Thymus (tissue), 11 donors: ENCODE data around the gene PLEKHN1. TPM values are rescaled to one million over a fixed set of nuclear protein-coding genes. Genes with fewer than 3 reads are reported as not detected.
"Not testable (repeated sequence)": the region's sequence is repeated elsewhere in the genome, so short reads cannot be mapped to it uniquely, and the experiment has no call there.

Experiments used
- DNase-seq, 9 donors: peaks; one replicate each; pipeline ENCODE4 v3.0.0-alpha.2; 2013; ENCODE audit warnings: low spot score in 9 of 9, low read depth in 6 of 9, missing footprints in 1 of 9
- H3K27ac ChIP-seq, 2 donors: one replicate each; pipeline ENCODE4 v1.5.1; 2013; ENCODE audit warnings: control low read depth in 1 of 2, low read depth in 1 of 2, low read length in 1 of 2, mild to moderate bottlenecking in 1 of 2, moderate library complexity in 1 of 2
- H3K27me3 ChIP-seq, 2 donors: one replicate each; pipeline ENCODE4 v1.5.1; 2013; ENCODE audit warnings: low read length in 1 of 2; ENCODE audit not compliant: control insufficient read depth in 2 of 2, insufficient read depth in 1 of 2
- H3K36me3 ChIP-seq, 2 donors: one replicate each; pipeline ENCODE4 v1.5.1; 2013; ENCODE audit warnings: low read length in 1 of 2, mild to moderate bottlenecking in 1 of 2, moderate library complexity in 1 of 2; ENCODE audit not compliant: control insufficient read depth in 2 of 2, insufficient read depth in 2 of 2
- H3K4me1 ChIP-seq, 2 donors: one replicate each; pipeline ENCODE4 v1.5.1; 2013; ENCODE audit warnings: low read length in 2 of 2; ENCODE audit not compliant: control insufficient read depth in 2 of 2, insufficient read depth in 2 of 2
- H3K4me3 ChIP-seq, 2 donors: one replicate each; pipeline ENCODE4 v1.5.1; 2013; ENCODE audit warnings: low read length in 2 of 2, control low read depth in 1 of 2, mild to moderate bottlenecking in 1 of 2
- H3K9me3 ChIP-seq, 2 donors: one replicate each; pipeline ENCODE4 v1.5.1; 2013; ENCODE audit warnings: low read length in 1 of 2, mild to moderate bottlenecking in 1 of 2; ENCODE audit not compliant: control insufficient read depth in 2 of 2, insufficient read depth in 1 of 2
- WGBS: extraction: QIAGEN DNeasy Blood & Tissue Kit; methylation state at CpG from one replicate; pipeline ENCODE4 v1.1.7; 2013; 5-methylcytosine and 5-hydroxymethylcytosine counted together
- polyA plus RNA-seq: library from polyadenylated mRNA; stranded (reverse); fragments of 200-250 nt; gene quantifications from one replicate; pipeline ENCODE4 v1.2.3, GENCODE V29; 2013
- total RNA-seq: library from RNA; stranded (reverse); fragments of 120-200 nt; gene quantifications from one replicate; pipeline ENCODE4 v1.2.4, GENCODE V29; 2013
- donor health status: healthy.

PLEKHN1 gene
- total and polyA plus RNA-seq, 2 donors: 0.14 to 1.7 TPM

DNA sequence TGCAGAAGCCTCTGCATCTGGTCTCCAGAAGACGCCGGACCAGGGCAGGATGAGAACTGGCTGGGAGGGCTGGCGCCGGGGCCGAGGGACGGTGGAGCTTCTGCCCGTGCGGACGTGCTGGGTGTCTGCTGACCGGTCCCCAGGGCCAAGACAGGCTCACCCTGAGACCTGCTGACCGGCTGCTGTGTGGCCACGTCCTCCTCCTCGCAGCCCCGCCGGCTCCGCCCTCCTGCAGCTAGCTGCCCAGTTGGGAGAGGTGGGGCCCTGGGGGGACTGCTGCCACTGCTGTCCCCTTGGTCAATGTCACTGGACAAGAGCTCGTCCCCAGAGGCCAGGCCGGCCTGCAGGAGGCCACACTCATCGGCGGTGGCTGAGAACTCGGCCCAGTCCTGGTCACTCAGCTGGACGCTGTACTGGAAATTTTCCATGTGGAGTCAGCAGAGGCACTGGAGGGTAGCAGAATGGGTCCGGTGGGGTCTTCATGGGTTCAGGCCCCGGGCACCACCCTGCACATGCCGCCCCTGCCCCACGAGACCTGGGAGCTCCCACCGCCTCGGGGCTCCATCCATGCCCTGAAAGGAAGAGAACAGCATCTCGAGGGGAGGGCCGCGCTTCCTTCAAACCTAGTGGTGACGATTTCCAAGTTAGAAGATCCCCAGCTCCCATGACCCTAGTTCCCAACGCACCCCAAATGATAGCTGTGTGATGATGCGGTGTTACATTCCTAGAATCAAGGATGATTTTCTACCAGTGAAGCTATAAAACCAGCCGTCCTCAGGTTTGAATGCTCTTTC is 14.5 kb downstream of the PLEKHN1 start:
- Histone ChIP-seq H3K36me3 (no peaks in the 10 kb centered on the region), H3K4me1 (peaks cover 3 to 6% of the 10 kb centered on the region in 2 donors), H3K9me3 (peaks cover 0 to 11% of the 10 kb centered on the region in 2 donors), H3K27me3 (peaks cover 4 to 50% of the 10 kb centered on the region in 2 donors), H3K4me3 (no peak overlapping the region), H3K27ac (no peak overlapping the region)
- WGBS: 89% methylated on average over 35 of the region's 35 CpGs
- DNase-seq: no peak

DNA sequence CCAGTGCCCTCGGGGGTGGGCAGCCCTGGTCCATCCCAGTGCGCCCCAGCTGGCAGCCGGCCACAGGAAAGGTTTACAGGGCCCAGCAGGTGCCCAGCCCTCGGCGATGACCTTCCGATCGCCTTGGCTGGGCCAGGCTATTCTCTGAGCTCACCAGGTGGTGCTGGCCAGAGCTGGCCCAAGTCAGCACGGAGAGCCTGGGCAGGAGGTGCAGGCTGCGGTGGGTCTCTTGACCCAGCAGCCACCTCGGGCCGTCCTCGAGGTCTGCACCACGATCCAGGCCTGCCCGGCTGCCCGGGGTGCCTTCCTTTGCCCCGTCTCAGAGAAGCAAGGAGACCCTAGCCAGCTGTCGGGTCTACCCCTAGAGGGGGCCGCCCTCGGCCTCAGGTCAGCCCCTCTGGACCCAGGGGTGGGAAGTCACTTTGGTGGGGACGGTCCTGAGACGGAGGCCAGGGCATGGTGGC is 15.2 kb downstream of the PLEKHN1 start:
- no peak for DNase-seq
- H3K4me1 ChIP-seq: peaks cover 0 to 2% of the 10 kb centered on the region in 2 donors
- no peak overlapping the region for H3K27ac ChIP-seq
- H3K4me3 ChIP-seq: no peak overlapping the region
- no peaks in the 10 kb centered on the region for H3K36me3 ChIP-seq
- H3K9me3 ChIP-seq: peaks cover 0 to 11% of the 10 kb centered on the region in 2 donors
- 85% methylated on average over 21 of the region's 21 CpGs for WGBS
- peaks cover 0 to 45% of the 10 kb centered on the region in 2 donors for H3K27me3 ChIP-seq

DNA sequence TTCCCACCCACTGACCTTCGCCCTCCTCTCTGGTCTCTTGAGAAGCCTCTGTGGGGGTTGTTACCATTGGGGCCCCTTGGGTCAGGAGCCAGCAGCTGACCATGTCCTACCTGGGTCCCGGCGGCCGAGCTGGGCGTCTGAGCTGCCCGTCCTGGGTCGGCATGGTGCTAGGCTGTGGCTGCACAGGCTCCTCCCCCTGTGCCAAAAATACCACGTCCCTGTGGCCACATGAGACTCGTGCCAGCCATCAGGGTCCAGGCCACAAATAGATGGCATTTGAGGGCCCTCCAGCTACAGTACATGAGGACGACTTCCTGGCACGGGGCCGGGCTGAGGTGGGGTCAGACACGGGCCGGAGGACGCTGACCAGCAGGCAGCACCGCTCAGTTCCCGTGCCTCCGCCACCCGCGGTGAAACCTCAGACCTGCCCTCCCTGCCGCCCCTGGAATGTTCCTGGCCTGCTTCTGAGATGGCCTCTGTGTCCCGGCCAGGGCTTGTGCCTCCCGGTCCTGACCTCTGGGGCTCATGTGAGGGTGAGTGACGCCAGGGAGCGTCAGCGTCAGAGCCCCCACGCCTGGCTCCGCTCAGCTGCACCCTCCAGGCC is 15.8 kb downstream of the PLEKHN1 start, which contains the start of gene PERM1:
PERM1 (minus strand) TSS at position 139 of the 604 bp plus-strand sequence. CDS start 1,064 bp downstream, outside the sequence.
- H3K27me3 ChIP-seq: peaks cover 0 to 45% of the 10 kb centered on the region in 2 donors
- H3K9me3 ChIP-seq: peaks cover 0 to 11% of the 10 kb centered on the region in 2 donors
- 78% methylated on average over 28 of the region's 28 CpGs for WGBS
- H3K27ac ChIP-seq: no peak within 1 kb of the TSS
- DNase-seq: no peak
- peaks cover 0 to 2% of the 10 kb centered on the region in 2 donors for H3K4me1 ChIP-seq
- no peaks in the 10 kb centered on the region for H3K36me3 ChIP-seq
- no peak within 1 kb of the TSS for H3K4me3 ChIP-seq

DNA sequence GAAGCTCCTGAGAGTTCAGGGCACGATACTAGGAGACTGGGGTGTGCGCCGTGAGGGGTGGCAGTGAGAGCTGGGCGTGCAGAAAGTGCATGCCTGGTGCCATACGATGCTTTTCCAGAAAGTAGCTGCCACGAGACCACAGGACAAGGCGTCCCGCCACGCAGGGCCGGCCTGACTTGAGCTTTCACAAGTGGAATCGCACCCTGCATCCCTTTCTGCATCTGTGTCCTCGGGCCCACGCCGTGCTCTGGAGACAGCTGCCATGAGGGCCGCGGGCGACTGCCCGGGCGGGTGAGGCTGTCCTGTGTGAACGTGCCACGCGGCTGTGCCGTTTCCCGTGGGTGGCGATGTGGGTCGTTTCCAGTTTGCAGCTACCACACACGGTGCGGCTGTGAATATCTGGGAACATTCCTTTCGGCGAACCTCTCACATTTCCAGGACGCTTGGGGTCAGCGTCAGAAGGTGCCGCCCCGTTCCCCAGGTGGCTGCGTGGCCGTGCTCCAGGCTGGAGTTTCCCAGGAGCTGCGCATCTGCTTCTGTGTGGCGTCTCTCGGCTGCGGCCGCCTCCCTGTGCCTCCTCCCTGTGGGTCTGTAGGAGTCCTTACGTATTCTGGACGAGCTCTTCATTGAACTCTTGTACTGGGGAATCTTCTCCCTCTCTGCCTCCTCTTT is 16.6 kb downstream of the PLEKHN1 start:
- H3K9me3 ChIP-seq: peaks cover 0 to 11% of the 10 kb centered on the region in 2 donors
- peaks cover 0 to 45% of the 10 kb centered on the region in 2 donors for H3K27me3 ChIP-seq
- H3K36me3 ChIP-seq: no peaks in the 10 kb centered on the region
- H3K27ac ChIP-seq: no peak overlapping the region
- no peak for DNase-seq
- no peak overlapping the region for H3K4me3 ChIP-seq
- 86% methylated on average over 43 of the region's 43 CpGs for WGBS
- H3K4me1 ChIP-seq: peaks cover 0 to 2% of the 10 kb centered on the region in 2 donors

DNA sequence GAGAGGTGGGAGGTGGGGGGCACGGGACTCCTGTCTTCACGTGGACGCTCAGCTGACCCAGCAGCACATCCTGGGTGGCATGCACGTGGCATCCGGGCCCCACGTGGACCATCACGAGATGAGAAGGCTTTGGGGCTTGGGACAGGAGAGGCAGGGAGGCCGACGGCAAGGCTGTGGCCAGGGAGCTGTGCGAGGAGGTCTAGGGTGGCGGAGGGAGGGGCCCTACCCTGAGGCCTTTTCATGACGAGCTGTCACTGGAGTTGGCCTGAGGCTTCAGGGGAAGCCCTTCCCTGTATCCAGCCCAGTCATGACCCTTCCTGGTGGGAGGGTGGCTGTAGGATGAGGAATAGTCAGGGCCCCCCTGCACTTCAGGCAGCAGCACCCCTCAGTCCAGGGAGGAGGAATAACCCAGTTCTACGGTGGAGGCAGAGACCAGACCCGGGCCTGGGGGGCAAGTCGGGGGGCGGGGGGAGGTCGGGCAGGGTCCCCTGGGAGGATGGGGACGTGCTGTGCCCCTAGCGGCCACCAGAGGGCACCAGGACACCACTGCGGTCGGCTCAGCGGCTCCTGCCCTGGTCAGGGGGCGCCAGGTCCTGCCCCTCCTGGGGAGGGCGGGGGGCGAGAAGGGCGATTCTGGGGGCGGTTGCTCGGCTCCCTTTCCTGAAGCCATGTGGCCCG is 17.7 kb downstream of the PLEKHN1 start:
- no peaks in the 10 kb centered on the region for H3K36me3 ChIP-seq
- DNase-seq: peak in 2 of 9 donors; percentile 40 to 51
- peaks cover 0 to 2% of the 10 kb centered on the region in 2 donors for H3K4me1 ChIP-seq
- no peak overlapping the region for H3K4me3 ChIP-seq
- no peak overlapping the region for H3K27ac ChIP-seq
- 22% methylated on average over 29 of the region's 29 CpGs for WGBS
- peaks cover 0 to 45% of the 10 kb centered on the region in 2 donors for H3K27me3 ChIP-seq
- peaks cover 0 to 2% of the 10 kb centered on the region in 2 donors for H3K9me3 ChIP-seq

DNA sequence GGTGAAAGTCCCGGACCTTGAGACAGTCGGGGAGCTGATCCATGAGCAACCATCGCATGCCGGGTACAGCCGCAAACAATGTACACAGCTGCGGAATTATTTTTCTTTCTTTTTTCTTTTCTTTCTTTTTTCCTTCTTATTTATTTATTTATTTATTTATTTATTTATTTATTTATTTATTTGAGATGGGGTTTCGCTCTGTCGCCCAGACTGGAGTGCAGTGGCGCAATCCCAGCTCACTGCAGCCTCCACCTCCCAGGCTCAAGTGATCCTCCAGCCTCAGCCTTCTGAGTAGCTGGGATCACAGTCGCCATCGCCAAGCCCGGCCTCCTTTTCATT is 18.2 kb downstream of the PLEKHN1 start:
- Histone ChIP-seq H3K4me1 (peaks cover 0 to 2% of the 10 kb centered on the region in 2 donors), H3K27ac (no peak overlapping the region), H3K36me3 (no peaks in the 10 kb centered on the region), H3K27me3 (peaks cover 0 to 45% of the 10 kb centered on the region in 2 donors), H3K9me3 (peaks cover 0 to under 1% of the 10 kb centered on the region in 2 donors), H3K4me3 (no peak overlapping the region)
- DNase-seq: no peak
- 67% methylated on average over 12 of the region's 12 CpGs for WGBS

DNA sequence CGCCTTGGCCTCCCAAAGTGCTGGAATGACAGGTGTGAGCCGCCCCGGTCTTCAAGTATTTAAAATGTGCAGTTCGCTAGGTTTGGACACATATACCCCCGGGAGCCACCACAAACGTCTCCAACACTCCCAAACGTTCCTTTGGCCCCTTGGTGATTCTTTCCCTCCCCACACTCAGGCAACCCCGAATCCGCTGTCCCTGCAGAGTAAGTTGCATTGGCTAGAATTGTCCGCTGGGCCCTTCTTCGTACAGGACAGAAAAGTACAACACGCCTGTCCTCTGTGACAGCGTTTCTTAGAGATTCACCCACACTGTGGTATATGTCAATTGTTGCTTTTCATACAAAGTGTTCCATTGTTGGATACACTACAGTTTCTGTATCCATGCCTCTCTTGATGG is 18.8 kb downstream of the PLEKHN1 start:
- no peak for DNase-seq

DNA sequence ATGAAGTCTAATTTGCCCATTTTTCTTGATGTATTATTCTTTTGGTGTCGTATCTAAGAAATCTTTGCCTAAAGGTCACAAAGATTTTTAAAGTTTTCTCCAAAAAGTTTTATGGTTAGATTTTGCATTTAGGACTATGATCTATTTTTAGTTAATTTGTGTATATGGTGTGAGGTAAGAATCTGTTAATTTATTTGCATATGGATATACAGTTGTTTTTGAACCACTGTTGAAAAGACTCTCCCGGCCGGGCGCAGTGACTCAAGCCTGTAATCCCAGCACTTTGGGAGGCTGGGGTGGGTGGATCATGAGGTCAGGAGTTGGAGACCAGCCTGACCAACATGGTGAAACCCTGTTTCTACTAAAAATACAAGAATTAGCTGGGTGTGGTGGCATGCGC is 21.8 kb downstream of the PLEKHN1 start:
- DNase-seq, H3K4me1 ChIP-seq, H3K4me3 ChIP-seq, H3K36me3 ChIP-seq, H3K27ac ChIP-seq: not testable (repeated sequence)
- 92% methylated on average over 5 of the region's 5 CpGs for WGBS
- Histone ChIP-seq H3K27me3 (peaks cover 0 to 20% of the 10 kb centered on the region in 2 donors), H3K9me3 (peaks cover 0 to 19% of the 10 kb centered on the region in 2 donors)

More for the DNA sequence above, 18.8 kb downstream of the PLEKHN1 start:
- no peak overlapping the region for H3K4me3 ChIP-seq
- H3K27me3 ChIP-seq: peaks cover 0 to 44% of the 10 kb centered on the region in 2 donors
- peaks cover 0 to 2% of the 10 kb centered on the region in 2 donors for H3K4me1 ChIP-seq
- no peaks in the 10 kb centered on the region for H3K36me3 ChIP-seq
- H3K27ac ChIP-seq: no peak overlapping the region
- peaks cover 0 to 4% of the 10 kb centered on the region in 2 donors for H3K9me3 ChIP-seq
- WGBS: 82% methylated on average over 13 of the region's 13 CpGs
